PC-3 (cell line): ENCODE results near the gene VCY1B. TPM values are rescaled to one million over a fixed set of nuclear protein-coding genes. Genes with fewer than 3 reads are reported as not detected.
"Not testable (repeated sequence)": the region's sequence is repeated elsewhere in the genome, so short reads cannot be mapped to it uniquely, and the experiment has no call there.

Experiments used
- ATAC-seq: fragments of 200-7000 bp; cut with Tn5 transposase; 2 replicates; pipeline ENCODE4 v1.9.1; 2020; ENCODE audit warnings: mild to moderate bottlenecking, moderate library complexity
- Bru-seq: library from RNA; stranded (reverse); fragments of 400-500 nt; gene quantifications from one replicate; lab custom pipeline; 2021; lab: Mats Ljungman, UMichigan
- BruChase-seq, 2 experiments: library from RNA; stranded (reverse); fragments of 400-500 nt; gene quantifications; one replicate each; lab custom pipeline; 2021; lab: Mats Ljungman, UMichigan
- BruUV-seq: library from RNA; stranded (reverse); fragments of 400-500 nt; replicated peaks from 2 replicates; lab custom pipeline; 2021; lab: Mats Ljungman, UMichigan
- CTCF ChIA-PET: fragments of 300-600 bp; sonication (Branson Sonifier 250); formaldehyde crosslinking; loops from one replicate; lab custom pipeline; 2022; ENCODE audit warnings: antibody characterized with exemption; lab: Charles Lee
- POLR2A ChIA-PET: fragments of 300-600 bp; sonication (Branson Sonifier 250); formaldehyde crosslinking; loops from one replicate; lab custom pipeline; 2022; ENCODE audit warnings: antibody characterized with exemption; ENCODE audit not compliant: unreplicated experiment; lab: Charles Lee
- DNase-seq: peaks from one replicate; pipeline ENCODE4 v3.0.0-alpha.2; 2015
- H2AFZ ChIP-seq: fragments of 300-600 bp; sonication (generic); 2 replicates; pipeline ENCODE4 v1.6.0; 2016; ENCODE audit warnings: antibody characterized with exemption, low read length
- H3F3A ChIP-seq: fragments of 300-600 bp; sonication (generic); one replicate; pipeline ENCODE4 v1.6.0; 2017; ENCODE audit warnings: antibody characterized with exemption, low read length, control low read depth, mild to moderate bottlenecking; ENCODE audit not compliant: unreplicated experiment
- H3K27ac ChIP-seq: fragments of 300-600 bp; sonication (generic); 2 replicates; pipeline ENCODE4 v1.5.1; 2016; ENCODE audit warnings: mild to moderate bottlenecking, low read length
- H3K27me3 ChIP-seq: fragments of 300-600 bp; sonication (generic); 2 replicates; pipeline ENCODE4 v1.6.1; 2016; ENCODE audit warnings: low read length, mixed read lengths
- H3K36me3 ChIP-seq: fragments of 300-600 bp; sonication (generic); 2 replicates; pipeline ENCODE4 v1.6.1; 2016; ENCODE audit warnings: low read depth, mixed run types, low read length, mixed read lengths
- H3K4me1 ChIP-seq: fragments of 300-600 bp; sonication (generic); 2 replicates; pipeline ENCODE4 v1.5.1; 2016; ENCODE audit warnings: low read length; ENCODE audit not compliant: insufficient read depth
- H3K4me2 ChIP-seq: fragments of 300-600 bp; sonication (generic); 2 replicates; pipeline ENCODE4 v1.6.0; 2016; ENCODE audit warnings: low read length
- H3K4me3 ChIP-seq: fragments of 300-600 bp; sonication (generic); 2 replicates; pipeline ENCODE4 v1.5.1; 2016; ENCODE audit warnings: mild to moderate bottlenecking, low read length, mixed read lengths
- H3K79me2 ChIP-seq: fragments of 300-600 bp; sonication (generic); 2 replicates; pipeline ENCODE4 v1.6.1; 2017; ENCODE audit warnings: low read length, mixed read lengths
- H3K9ac ChIP-seq: fragments of 300-600 bp; sonication (generic); 2 replicates; pipeline ENCODE4 v1.6.0; 2016; ENCODE audit warnings: mild to moderate bottlenecking, low read length
- H3K9me2 ChIP-seq: fragments of 300-600 bp; sonication (generic); replicated peaks from 2 replicates; pipeline ENCODE4 v1.6.1; 2016; ENCODE audit warnings: mixed run types, low read length, mixed read lengths
- H3K9me3 ChIP-seq: fragments of 300-600 bp; sonication (generic); 2 replicates; pipeline ENCODE4 v1.6.1; 2016; ENCODE audit warnings: low read length, mixed read lengths
- H4K20me1 ChIP-seq: fragments of 300-600 bp; sonication (generic); 2 replicates; pipeline ENCODE4 v1.6.1; 2016; ENCODE audit warnings: low read length, mixed read lengths
- CTCF ChIP-seq: fragments of 300-600 bp; sonication (generic); conservative IDR thresholded peaks from 2 replicates; pipeline ENCODE4 v1.5.1; 2017; ENCODE audit warnings: antibody characterized with exemption, low read depth, mild to moderate bottlenecking, low read length
- EZH2 ChIP-seq: fragments of 300-600 bp; sonication (generic); IDR thresholded peaks from one replicate; pipeline ENCODE4 v1.6.1; 2017; ENCODE audit warnings: antibody characterized with exemption, mild to moderate bottlenecking, low read length; ENCODE audit not compliant: unreplicated experiment
- EZH2phosphoT487 ChIP-seq: fragments of 300-600 bp; sonication (generic); IDR thresholded peaks from 2 replicates; pipeline ENCODE4 v1.6.1; 2018; ENCODE audit warnings: mild to moderate bottlenecking, antibody characterized with exemption, low read length, borderline replicate concordance
- intact Hi-C: fragments of 100-400 bp; cut with micrococcal nuclease; formaldehyde crosslinking; loops from 2 replicates; pipeline ENCODE4 v1.9.0; 2023
- long read RNA-seq: library from polyadenylated mRNA; unstranded; transcript quantifications from one replicate; pipeline ENCODE4 v2.0.0, GENCODE V29; 2021; ENCODE audit not compliant: unreplicated experiment
- total RNA-seq: library from RNA; depleted of rRNA; stranded (reverse); fragments of >200 nt; gene quantifications from 2 replicates; pipeline ENCODE4 v1.2.3, GENCODE V29; 2014; rRNA removed

Gene VCY1B
- total RNA-seq (not detected in 2 replicates), Bru-seq, nascent RNA (not detected), BruChase-seq, experiment 1, labeled RNA remaining after a 6-hour chase (not detected), BruChase-seq, experiment 2, labeled RNA remaining after a 2-hour chase (not detected)
- long read RNA-seq = 0 reads

- CTCF ChIA-PET, H3F3A ChIP-seq: not testable (repeated sequence)
Observed at GRCh38 chrY:14055927-14056326, at the start of gene VCY1B. Gene VCY1B, plus strand, starts transcription at chrY:14056227. Its CDS starts 63 bp downstream, at chrY:14056290.

GRCh38 chrY:14011916-14012315 is 44.1 kb upstream of the VCY1B start:
- H3K9ac ChIP-seq, BruUV-seq, H3K9me2 ChIP-seq, H3K27me3 ChIP-seq, POLR2A ChIA-PET, DNase-seq, H3K9me3 ChIP-seq, H4K20me1 ChIP-seq, H3K4me2 ChIP-seq, H2AFZ ChIP-seq, intact Hi-C loops, H3F3A ChIP-seq, H3K79me2 ChIP-seq, ATAC-seq, H3K27ac ChIP-seq, CTCF ChIA-PET, H3K36me3 ChIP-seq, H3K4me1 ChIP-seq, H3K4me3 ChIP-seq: not testable (repeated sequence)

More at GRCh38 chrY:14055927-14056326, at the start of gene VCY1B:
- H4K20me1 ChIP-seq, H2AFZ ChIP-seq, H3K9me3 ChIP-seq, intact Hi-C loops, DNase-seq, H3K4me3 ChIP-seq, H3K4me1 ChIP-seq, POLR2A ChIA-PET, H3K9me2 ChIP-seq, ATAC-seq, BruUV-seq, H3K27me3 ChIP-seq, H3K79me2 ChIP-seq, H3K36me3 ChIP-seq, H3K27ac ChIP-seq, H3K4me2 ChIP-seq, H3K9ac ChIP-seq: not testable (repeated sequence)

- H3K9ac ChIP-seq, H3K79me2 ChIP-seq, H3K36me3 ChIP-seq, intact Hi-C loops, POLR2A ChIA-PET, DNase-seq, H3F3A ChIP-seq, H3K9me3 ChIP-seq, H3K4me2 ChIP-seq, H4K20me1 ChIP-seq, ATAC-seq, H2AFZ ChIP-seq, CTCF ChIA-PET, H3K27ac ChIP-seq, H3K27me3 ChIP-seq, BruUV-seq, H3K4me1 ChIP-seq, H3K9me2 ChIP-seq, H3K4me3 ChIP-seq: not testable (repeated sequence)
Observed at GRCh38 chrY:14030395-14030794, 25.6 kb upstream of the VCY1B start.

GRCh38 chrY:14085877-14086276 is 29.9 kb downstream of the VCY1B start:
- Histone ChIP-seq H3K27me3 (no peaks in the 10 kb centered on the region), H3K9me2 (no peaks in the 10 kb centered on the region), H3K4me3 (no peak overlapping the region), H3K36me3 (no peaks in the 10 kb centered on the region), H3K79me2 (no peaks in the 10 kb centered on the region), H3K4me1 (no peaks in the 10 kb centered on the region), H3F3A (no peaks in the 10 kb centered on the region), H3K4me2 (no peak overlapping the region), H3K9me3 (no peaks in the 10 kb centered on the region), H3K27ac (no peak overlapping the region), H3K9ac (no peak overlapping the region), H4K20me1 (no peaks in the 10 kb centered on the region), H2AFZ (no peak overlapping the region)
- ATAC-seq (no peak), DNase-seq (no peak)
- no TSS peak for BruUV-seq
- ChIA-PET POLR2A (no interaction called here), CTCF (no interaction called here)
- intact Hi-C loops = no loop called here
- TF ChIP-seq EZH2phosphoT487 (no peak), CTCF (no peak), EZH2 (no peak)

Other genes starting within 250 kb of the VCY1B start
- not detected in 2 replicates for gene VCY, start 69.8 kb upstream of the VCY1B start, total RNA-seq